Breast epithelium (tissue), 4 donors: Measurements from ENCODE around the gene SNX25. TPM values are rescaled to one million over a fixed set of nuclear protein-coding genes. Genes with fewer than 3 reads are reported as not detected.
A peak's percentile ranks its signal among the peaks of the same experiment; 100 is the strongest.

Experiments
- DNase-seq, 2 donors: peaks; one replicate each; pipeline ENCODE4 v3.0.0-alpha.2; 2019; ENCODE audit warnings: low spot score in 2 of 2
- H3K27ac ChIP-seq, 2 donors: fragments of 200-600 bp; sonication (generic) in 1 of 2; one replicate each; pipeline ENCODE4 v1.5.1; 2016 to 2019; ENCODE audit warnings: mild to moderate bottlenecking in 1 of 2
- H3K27me3 ChIP-seq, 2 donors: fragments of 200-600 bp; sonication (generic) in 1 of 2; one replicate each; pipeline versions ENCODE4 v1.5.1 to v1.6.0; 2017 to 2019; ENCODE audit warnings: control low read depth in 1 of 2, mild to moderate bottlenecking in 1 of 2
- H3K36me3 ChIP-seq: fragments of 200-600 bp; one replicate; pipeline ENCODE4 v1.5.1; 2019
- H3K4me1 ChIP-seq, 2 donors: fragments of 200-600 bp; sonication (generic); one replicate each; pipeline ENCODE4 v1.5.1; 2016 to 2019; ENCODE audit warnings: control low read depth in 1 of 2
- H3K4me3 ChIP-seq, 3 donors: fragments of 200-600 bp; sonication (generic); 1 replicate in 2 of 3; 2 replicates in 1 of 3; pipeline ENCODE4 v1.5.1; 2016 to 2019; ENCODE audit warnings: mild to moderate bottlenecking in 3 of 3, moderate library complexity in 2 of 3
- H3K9me3 ChIP-seq, 2 donors: fragments of 200-600 bp; sonication (generic) in 1 of 2; one replicate each; pipeline ENCODE4 v1.5.1; 2016 to 2019; ENCODE audit warnings: control low read depth in 1 of 2
- CTCF ChIP-seq, 3 donors: fragments of 450-650 bp; IDR thresholded peaks; one replicate each; pipeline ENCODE4 v1.5.1; 2016 to 2017; ENCODE audit warnings: antibody characterized with exemption in 3 of 3, mild to moderate bottlenecking in 3 of 3, moderate library complexity in 3 of 3
- POLR2A ChIP-seq: fragments of 450-650 bp; IDR thresholded peaks from one replicate; pipeline ENCODE4 v1.6.1; 2016; ENCODE audit warnings: antibody characterized with exemption, mild to moderate bottlenecking, moderate library complexity
- POLR2AphosphoS5 ChIP-seq, 3 donors: sonication (generic); formaldehyde crosslinking; IDR thresholded peaks; one replicate each; pipeline ENCODE4 v1.6.1; 2017; ENCODE audit warnings: antibody characterized with exemption in 3 of 3
- intact Hi-C: fragments of 100-400 bp; cut with DNase I; formaldehyde crosslinking; loops from one replicate; pipeline ENCODE4 v1.15.1; 2023; ENCODE audit warnings: low total_unique reads
- total RNA-seq, 3 donors: library from RNA; depleted of rRNA; stranded (reverse); fragments of >200 nt; gene quantifications; one replicate each; pipeline ENCODE4 v1.1.0, GENCODE V29; 2016

The SNX25 gene
- total RNA-seq, 3 donors from 2014 or later: 16.8 to 30.1 (median 29.8) TPM

GRCh38 chr4:185341841-185342240 lies 132.4 kb downstream of the SNX25 start:
- intact Hi-C loops: no loop called here
- H3K27ac ChIP-seq: no peak overlapping the region
- H3K9me3 ChIP-seq: peaks cover 0 to 6% of the 10 kb centered on the region in 2 donors
- no peak overlapping the region for H3K4me3 ChIP-seq
- no peak for DNase-seq
- H3K4me1 ChIP-seq: no peaks in the 10 kb centered on the region
- TF ChIP-seq POLR2AphosphoS5 (IDR thresholded peaks at IDR 0.05) (no peak), CTCF (IDR thresholded peaks at IDR 0.05) (no peak), POLR2A (no peak)
- H3K27me3 ChIP-seq: no peaks in the 10 kb centered on the region
- H3K36me3 ChIP-seq: no peaks in the 10 kb centered on the region

- Histone ChIP-seq H3K27me3 (no peaks in the 10 kb centered on the region), H3K36me3 (peaks cover 4% of the 10 kb centered on the region), H3K4me1 (no peaks in the 10 kb centered on the region), H3K27ac (peak overlapping the region in 1 of 2 donors; percentile 28), H3K4me3 (no peak overlapping the region), H3K9me3 (peaks cover 0 to under 1% of the 10 kb centered on the region in 2 donors)
- TF ChIP-seq POLR2A: no peak
- DNase-seq: no peak
- intact Hi-C loops: no loop called here
Measured at GRCh38 chr4:185343726-185344581, 134.6 kb downstream of the SNX25 start.

- H3K36me3 ChIP-seq: peaks cover 4% of the 10 kb centered on the region
- no peaks in the 10 kb centered on the region for H3K4me1 ChIP-seq
- H3K27me3 ChIP-seq: no peaks in the 10 kb centered on the region
- no peaks in the 10 kb centered on the region for H3K9me3 ChIP-seq
- no peak for DNase-seq
- TF ChIP-seq POLR2AphosphoS5 (IDR thresholded peaks at IDR 0.05) (no peak), POLR2A (no peak), CTCF (IDR thresholded peaks at IDR 0.05) (no peak)
- H3K4me3 ChIP-seq: no peak overlapping the region
- peak overlapping the region in 1 of 2 donors; percentile 50 for H3K27ac ChIP-seq
- intact Hi-C loops: no loop called here
Measured at GRCh38 chr4:185344743-185345538, 135.5 kb downstream of the SNX25 start.

GRCh38 chr4:185346975-185347601 lies 137.7 kb downstream of the SNX25 start:
- Histone ChIP-seq H3K27ac (no peak overlapping the region), H3K4me3 (no peak overlapping the region), H3K27me3 (no peaks in the 10 kb centered on the region), H3K36me3 (peaks cover 4% of the 10 kb centered on the region), H3K4me1 (no peaks in the 10 kb centered on the region), H3K9me3 (no peaks in the 10 kb centered on the region)
- TF ChIP-seq POLR2A (no peak), CTCF (IDR thresholded peaks at IDR 0.05) (no peak), POLR2AphosphoS5 (IDR thresholded peaks at IDR 0.05) (no peak)
- intact Hi-C loops: no loop called here
- no peak for DNase-seq

GRCh38 chr4:185351691-185352090 lies 142.3 kb downstream of the SNX25 start:
- H3K4me3 ChIP-seq: no peak overlapping the region
- intact Hi-C loops: no loop called here
- no peaks in the 10 kb centered on the region for H3K27me3 ChIP-seq
- H3K36me3 ChIP-seq: peaks cover 4% of the 10 kb centered on the region
- no peaks in the 10 kb centered on the region for H3K9me3 ChIP-seq
- no peak for DNase-seq
- TF ChIP-seq CTCF (IDR thresholded peaks at IDR 0.05): no peak
- no peak overlapping the region for H3K27ac ChIP-seq
- no peaks in the 10 kb centered on the region for H3K4me1 ChIP-seq
